HepG2 (cell line): ENCODE results near the gene LRRC3. TPM values are rescaled to one million over a fixed set of nuclear protein-coding genes. Genes with fewer than 3 reads are reported as not detected.

Source experiments
- CBFB ChIP-seq: sonication (generic); formaldehyde crosslinking; IDR thresholded peaks from 2 replicates; pipeline ENCODE4 v1.4.0; 2020; ENCODE audit warnings: missing genetic modification reagents
- EHMT2 ChIP-seq: fragments of 200-600 bp; sonication (generic); IDR thresholded peaks from 2 replicates; pipeline ENCODE4 v1.7.0; 2017; ENCODE audit warnings: antibody characterized with exemption, low read depth, low read length, borderline replicate concordance
- EZH2 ChIP-seq: conservative IDR thresholded peaks from 2 replicates; pipeline ENCODE4 v1.6.1; 2012; ENCODE audit warnings: mild to moderate bottlenecking, low read depth, low read length, moderate library complexity
- FLYWCH1 ChIP-seq: sonication (generic); formaldehyde crosslinking; IDR thresholded peaks from 2 replicates; pipeline ENCODE4 v1.8.1; 2023; ENCODE audit warnings: mild to moderate bottlenecking, missing genetic modification reagents
- HNF4G ChIP-seq, 2 experiments: sonication (generic) in 1 of 2; formaldehyde crosslinking in 1 of 2; IDR thresholded peaks; 2 replicates each; pipeline versions ENCODE4 v1.4.0 to v1.6.1; 2011 to 2020; ENCODE audit warnings: borderline replicate concordance in 2 of 2, low read depth in 2 of 2, mild to moderate bottlenecking in 2 of 2, low read length in 1 of 2, missing genetic modification reagents in 1 of 2, moderate library complexity in 1 of 2
- KDM5B ChIP-seq: sonication (generic); formaldehyde crosslinking; IDR thresholded peaks from 2 replicates; pipeline ENCODE4 v1.4.0; 2020; ENCODE audit warnings: missing genetic modification reagents, mild to moderate bottlenecking, borderline replicate concordance
- MAZ ChIP-seq, 2 experiments: sonication (generic) in 1 of 2; formaldehyde crosslinking in 1 of 2; IDR thresholded peaks; 2 replicates each; pipeline versions ENCODE4 v1.5.0 to v1.6.1; 2012 to 2020; ENCODE audit warnings: low read depth in 2 of 2, mild to moderate bottlenecking in 2 of 2, borderline replicate concordance in 1 of 2, improper control_type of control experiment in 1 of 2, low read length in 1 of 2, missing genetic modification reagents in 1 of 2, moderate library complexity in 1 of 2
- MEIS2 ChIP-seq: sonication (generic); formaldehyde crosslinking; IDR thresholded peaks from 2 replicates; pipeline ENCODE4 v1.9.0; 2021; ENCODE audit warnings: mild to moderate bottlenecking, missing genetic modification reagents
- MIER3 ChIP-seq: IDR thresholded peaks from 2 replicates; pipeline ENCODE4 v1.6.1; 2016; ENCODE audit warnings: missing compliant biosample characterization, borderline replicate concordance
- PAF1 ChIP-seq: IDR thresholded peaks from 2 replicates; pipeline ENCODE4 v1.6.1; 2016; ENCODE audit warnings: missing genetic modification reagents, missing compliant biosample characterization
- POLR2G ChIP-seq: fragments of 200-400 bp; formaldehyde crosslinking; IDR thresholded peaks from 2 replicates; pipeline ENCODE4 v1.6.1; 2018; ENCODE audit warnings: mild to moderate bottlenecking, low read depth, low read length, moderate library complexity
- SMYD3 ChIP-seq: sonication (generic); formaldehyde crosslinking; IDR thresholded peaks from 2 replicates; pipeline ENCODE4 v1.8.1; 2023; ENCODE audit warnings: mild to moderate bottlenecking, missing genetic modification reagents
- TRIM24 ChIP-seq: sonication (generic); formaldehyde crosslinking; IDR thresholded peaks from 2 replicates; pipeline ENCODE4 v1.8.0; 2022; ENCODE audit warnings: mild to moderate bottlenecking, missing genetic modification reagents
- ZBTB38 ChIP-seq: sonication (generic); formaldehyde crosslinking; IDR thresholded peaks from 2 replicates; pipeline ENCODE4 v1.5.1; 2020; ENCODE audit warnings: mild to moderate bottlenecking, missing genetic modification reagents
- ZBTB7A ChIP-seq: sonication (generic); formaldehyde crosslinking; IDR thresholded peaks from 2 replicates; pipeline ENCODE4 v1.8.0; 2022; ENCODE audit warnings: mild to moderate bottlenecking, missing genetic modification reagents
- ZNF124 ChIP-seq: sonication (generic); formaldehyde crosslinking; IDR thresholded peaks from 2 replicates; pipeline ENCODE4 v1.4.0; 2020; ENCODE audit warnings: missing genetic modification reagents
- ZNF205 ChIP-seq: IDR thresholded peaks from 2 replicates; pipeline ENCODE4 v1.6.1; 2018; ENCODE audit warnings: missing biosample characterization, missing genetic modification reagents
- ZNF296 ChIP-seq: sonication (generic); formaldehyde crosslinking; conservative IDR thresholded peaks from 2 replicates; pipeline ENCODE4 v1.5.0; 2020; ENCODE audit warnings: mild to moderate bottlenecking, missing genetic modification reagents
- ZNF329 ChIP-seq: sonication (generic); formaldehyde crosslinking; IDR thresholded peaks from 2 replicates; pipeline ENCODE4 v1.9.0; 2021; ENCODE audit warnings: low read depth, mild to moderate bottlenecking, missing genetic modification reagents
- ZNF460 ChIP-seq: sonication (generic); formaldehyde crosslinking; IDR thresholded peaks from 2 replicates; pipeline ENCODE4 v1.5.1; 2020; ENCODE audit warnings: missing genetic modification reagents, mild to moderate bottlenecking, borderline replicate concordance
- ZNF720 ChIP-seq: sonication (generic); formaldehyde crosslinking; IDR thresholded peaks from 2 replicates; pipeline ENCODE4 v1.4.0; 2020; ENCODE audit warnings: missing genetic modification reagents
- polyA plus RNA-seq, 8 experiments: library from polyadenylated mRNA; depleted of rRNA in 3 of 8; stranded (reverse) in 7 of 8; unstranded in 1 of 8; fragments of >200 nt; fragmentation: Illumina TruSeq in 4 of 8; extraction: Trizol in 4 of 8; gene quantifications; 2 replicates each; pipeline versions ENCODE4 v1.2.1 to v1.2.3, GENCODE V29; 2011 to 2016; ENCODE audit warnings: low read depth in 4 of 8, missing spikeins in 1 of 8, mixed read lengths in 1 of 8; ENCODE audit not compliant: insufficient read depth in 1 of 8
- total RNA-seq, 5 experiments: library from RNA; depleted of rRNA; stranded (reverse); fragments of >200 nt; fragmentation: Illumina TruSeq; extraction: Trizol; gene quantifications; 2 replicates each; pipeline ENCODE4 v1.2.3, GENCODE V29; 2016; ENCODE audit warnings: low read depth in 1 of 5
- TF ChIP-seq, protein P1 (sequence below): sonication (generic); formaldehyde crosslinking; IDR thresholded peaks from 2 replicates; pipeline ENCODE4 v1.4.0; 2020; ENCODE audit warnings: mild to moderate bottlenecking, missing genetic modification reagents
- TF ChIP-seq, protein P2 (sequence below): sonication (generic); formaldehyde crosslinking; IDR thresholded peaks from 2 replicates; pipeline ENCODE4 v1.4.0; 2020; ENCODE audit warnings: mild to moderate bottlenecking, missing genetic modification reagents

LRRC3 gene
- total and polyA plus RNA-seq, 2 of the 13 experiments (the other 11 are each of a cell fraction or from before 2014, with no cell fraction given), result 4.8 to 16.5 TPM

DNA sequence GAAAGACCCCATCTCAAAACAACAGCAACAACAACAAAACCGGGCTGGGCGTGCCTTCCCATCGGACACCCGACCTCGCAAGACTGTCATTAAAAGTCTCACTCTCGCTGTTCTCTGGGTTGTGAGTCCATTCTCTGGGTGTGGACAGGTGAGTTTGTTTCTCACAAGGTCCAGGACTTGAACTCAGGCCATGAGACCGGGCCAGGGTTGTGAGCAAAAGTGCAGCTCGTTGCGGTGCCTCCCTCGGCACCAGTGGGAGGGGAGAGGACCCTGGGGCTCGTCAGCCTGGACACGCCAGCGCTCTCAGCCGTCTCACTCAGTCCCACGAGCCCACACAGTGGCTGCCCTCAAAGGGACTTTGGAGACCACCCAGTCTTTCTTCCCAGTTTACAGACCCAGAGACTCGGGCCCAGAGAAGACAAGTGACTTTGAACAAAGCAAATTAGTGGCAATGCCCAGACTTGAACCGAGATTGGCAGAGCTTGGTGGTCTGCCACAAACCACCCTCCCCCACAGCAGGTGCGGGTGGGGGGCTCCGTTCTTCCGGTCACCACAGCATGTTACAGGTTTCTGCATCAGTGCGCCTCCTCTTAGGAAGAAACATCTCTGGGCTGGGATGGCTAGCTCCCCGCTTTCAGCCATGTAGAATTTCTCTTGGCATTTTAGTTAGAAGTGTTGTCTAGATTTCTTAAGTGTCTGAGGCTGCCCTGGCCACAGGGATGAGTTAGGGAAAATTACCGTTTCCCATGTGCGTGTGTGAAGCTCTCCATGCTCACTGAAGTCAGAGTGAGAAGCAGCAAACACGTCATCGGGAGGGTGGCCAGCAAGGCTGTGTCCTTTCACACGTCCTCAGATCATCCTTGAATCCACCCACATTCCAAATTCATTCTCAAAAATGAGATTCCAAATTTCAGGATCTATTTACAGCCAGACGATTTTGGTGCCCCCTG, 28.3 kb downstream of the LRRC3 start (continued):
- 0 out of 2 replicates have a peak, but pooled peaks have one; percentile 13 for TF ChIP-seq MIER3 (CRISPR knock-in tag)
- TF ChIP-seq FLYWCH1, result no peak
- TF ChIP-seq, protein P1, sequence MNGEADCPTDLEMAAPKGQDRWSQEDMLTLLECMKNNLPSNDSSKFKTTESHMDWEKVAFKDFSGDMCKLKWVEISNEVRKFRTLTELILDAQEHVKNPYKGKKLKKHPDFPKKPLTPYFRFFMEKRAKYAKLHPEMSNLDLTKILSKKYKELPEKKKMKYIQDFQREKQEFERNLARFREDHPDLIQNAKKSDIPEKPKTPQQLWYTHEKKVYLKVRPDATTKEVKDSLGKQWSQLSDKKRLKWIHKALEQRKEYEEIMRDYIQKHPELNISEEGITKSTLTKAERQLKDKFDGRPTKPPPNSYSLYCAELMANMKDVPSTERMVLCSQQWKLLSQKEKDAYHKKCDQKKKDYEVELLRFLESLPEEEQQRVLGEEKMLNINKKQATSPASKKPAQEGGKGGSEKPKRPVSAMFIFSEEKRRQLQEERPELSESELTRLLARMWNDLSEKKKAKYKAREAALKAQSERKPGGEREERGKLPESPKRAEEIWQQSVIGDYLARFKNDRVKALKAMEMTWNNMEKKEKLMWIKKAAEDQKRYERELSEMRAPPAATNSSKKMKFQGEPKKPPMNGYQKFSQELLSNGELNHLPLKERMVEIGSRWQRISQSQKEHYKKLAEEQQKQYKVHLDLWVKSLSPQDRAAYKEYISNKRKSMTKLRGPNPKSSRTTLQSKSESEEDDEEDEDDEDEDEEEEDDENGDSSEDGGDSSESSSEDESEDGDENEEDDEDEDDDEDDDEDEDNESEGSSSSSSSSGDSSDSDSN, result peak; percentile 42
- no peak for TF ChIP-seq ZNF124 (CRISPR knock-in tag)
- no peak for TF ChIP-seq ZNF205
- 0 out of 2 replicates have a peak, but pooled peaks have one; percentile 50 for TF ChIP-seq ZBTB7A (CRISPR knock-in tag)
- TF ChIP-seq ZNF329, result no peak
- no peak for TF ChIP-seq MEIS2
- no peak for TF ChIP-seq ZNF720 (CRISPR knock-in tag)
- no peak for TF ChIP-seq PAF1 (CRISPR knock-in tag)
- peak; percentile 76 for TF ChIP-seq POLR2G
- no peak for TF ChIP-seq EZH2
- 0 out of 2 replicates have a peak, but pooled peaks have one; percentile 52 for TF ChIP-seq SMYD3 (CRISPR knock-in tag)
- no peak for TF ChIP-seq MAZ (IDR thresholded peaks at IDR 0.05; ENCODE audit: borderline replicate concordance, low read depth, low read length)
- 0 out of 2 replicates have a peak, but pooled peaks have one; percentile 13 for TF ChIP-seq MAZ (CRISPR knock-in tag; IDR thresholded peaks at IDR 0.05; ENCODE audit: low read depth)
- no peak for TF ChIP-seq ZNF296 (CRISPR knock-in tag)
- TF ChIP-seq, protein P2, sequence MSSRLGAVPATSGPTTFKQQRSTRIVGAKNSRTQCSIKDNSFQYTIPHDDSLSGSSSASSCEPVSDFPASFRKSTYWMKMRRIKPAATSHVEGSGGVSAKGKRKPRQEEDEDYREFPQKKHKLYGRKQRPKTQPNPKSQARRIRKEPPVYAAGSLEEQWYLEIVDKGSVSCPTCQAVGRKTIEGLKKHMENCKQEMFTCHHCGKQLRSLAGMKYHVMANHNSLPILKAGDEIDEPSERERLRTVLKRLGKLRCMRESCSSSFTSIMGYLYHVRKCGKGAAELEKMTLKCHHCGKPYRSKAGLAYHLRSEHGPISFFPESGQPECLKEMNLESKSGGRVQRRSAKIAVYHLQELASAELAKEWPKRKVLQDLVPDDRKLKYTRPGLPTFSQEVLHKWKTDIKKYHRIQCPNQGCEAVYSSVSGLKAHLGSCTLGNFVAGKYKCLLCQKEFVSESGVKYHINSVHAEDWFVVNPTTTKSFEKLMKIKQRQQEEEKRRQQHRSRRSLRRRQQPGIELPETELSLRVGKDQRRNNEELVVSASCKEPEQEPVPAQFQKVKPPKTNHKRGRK (CRISPR knock-in tag), result no peak
- no peak for TF ChIP-seq HNF4G (IDR thresholded peaks at IDR 0.05; ENCODE audit: borderline replicate concordance, low read depth, low read length)
- TF ChIP-seq HNF4G (CRISPR knock-in tag; IDR thresholded peaks at IDR 0.05; ENCODE audit: borderline replicate concordance, low read depth), result no peak
- TF ChIP-seq ZBTB38 (CRISPR knock-in tag), result no peak
- TF ChIP-seq CBFB (CRISPR knock-in tag), result no peak
- no peak for TF ChIP-seq ZNF460 (CRISPR knock-in tag)
- TF ChIP-seq TRIM24 (CRISPR knock-in tag), result no peak
- TF ChIP-seq EHMT2, result no peak
- peak; percentile 66; the same call in 1 of the 2 replicates for TF ChIP-seq KDM5B (CRISPR knock-in tag)
